Measurements from ENCODE around the gene DNAJA3.

Gene DNAJA3

DNA sequence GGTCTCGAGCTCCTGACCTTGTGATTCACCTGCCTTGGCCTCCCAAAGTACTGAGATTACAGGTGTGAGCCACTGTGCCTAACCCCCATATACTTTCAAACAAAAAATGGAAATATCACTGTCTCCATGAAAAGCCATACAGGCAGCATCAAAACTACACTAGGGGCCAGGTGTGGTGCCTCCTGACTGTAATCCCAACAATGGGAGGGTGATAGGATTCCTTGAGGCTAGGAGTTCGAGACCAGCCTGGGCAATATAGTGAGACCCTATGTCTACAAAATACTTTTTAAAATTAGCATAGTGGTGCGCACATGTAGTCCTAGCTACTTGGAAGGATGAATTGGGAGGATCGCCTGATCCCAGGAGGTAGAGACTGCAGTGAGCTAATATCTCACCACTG lies 66.2 kb downstream of the DNAJA3 start:
- no peak for DNase-seq
- Mint-ChIP-seq H3K27ac (no peak overlapping the region), H3K9me3 (no peaks in the 10 kb centered on the region), H3K27me3 (ENCODE audit: low read depth, poor library complexity) (peaks cover 7% of the 10 kb centered on the region), H3K4me3 (no peak overlapping the region), H3K36me3 (ENCODE audit: low read depth) (no peaks in the 10 kb centered on the region), H3K4me1 (no peaks in the 10 kb centered on the region)
- TF ChIP-seq, protein P1, sequence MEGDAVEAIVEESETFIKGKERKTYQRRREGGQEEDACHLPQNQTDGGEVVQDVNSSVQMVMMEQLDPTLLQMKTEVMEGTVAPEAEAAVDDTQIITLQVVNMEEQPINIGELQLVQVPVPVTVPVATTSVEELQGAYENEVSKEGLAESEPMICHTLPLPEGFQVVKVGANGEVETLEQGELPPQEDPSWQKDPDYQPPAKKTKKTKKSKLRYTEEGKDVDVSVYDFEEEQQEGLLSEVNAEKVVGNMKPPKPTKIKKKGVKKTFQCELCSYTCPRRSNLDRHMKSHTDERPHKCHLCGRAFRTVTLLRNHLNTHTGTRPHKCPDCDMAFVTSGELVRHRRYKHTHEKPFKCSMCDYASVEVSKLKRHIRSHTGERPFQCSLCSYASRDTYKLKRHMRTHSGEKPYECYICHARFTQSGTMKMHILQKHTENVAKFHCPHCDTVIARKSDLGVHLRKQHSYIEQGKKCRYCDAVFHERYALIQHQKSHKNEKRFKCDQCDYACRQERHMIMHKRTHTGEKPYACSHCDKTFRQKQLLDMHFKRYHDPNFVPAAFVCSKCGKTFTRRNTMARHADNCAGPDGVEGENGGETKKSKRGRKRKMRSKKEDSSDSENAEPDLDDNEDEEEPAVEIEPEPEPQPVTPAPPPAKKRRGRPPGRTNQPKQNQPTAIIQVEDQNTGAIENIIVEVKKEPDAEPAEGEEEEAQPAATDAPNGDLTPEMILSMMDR (IDR thresholded peaks at IDR 0.05), result no peak

DNA sequence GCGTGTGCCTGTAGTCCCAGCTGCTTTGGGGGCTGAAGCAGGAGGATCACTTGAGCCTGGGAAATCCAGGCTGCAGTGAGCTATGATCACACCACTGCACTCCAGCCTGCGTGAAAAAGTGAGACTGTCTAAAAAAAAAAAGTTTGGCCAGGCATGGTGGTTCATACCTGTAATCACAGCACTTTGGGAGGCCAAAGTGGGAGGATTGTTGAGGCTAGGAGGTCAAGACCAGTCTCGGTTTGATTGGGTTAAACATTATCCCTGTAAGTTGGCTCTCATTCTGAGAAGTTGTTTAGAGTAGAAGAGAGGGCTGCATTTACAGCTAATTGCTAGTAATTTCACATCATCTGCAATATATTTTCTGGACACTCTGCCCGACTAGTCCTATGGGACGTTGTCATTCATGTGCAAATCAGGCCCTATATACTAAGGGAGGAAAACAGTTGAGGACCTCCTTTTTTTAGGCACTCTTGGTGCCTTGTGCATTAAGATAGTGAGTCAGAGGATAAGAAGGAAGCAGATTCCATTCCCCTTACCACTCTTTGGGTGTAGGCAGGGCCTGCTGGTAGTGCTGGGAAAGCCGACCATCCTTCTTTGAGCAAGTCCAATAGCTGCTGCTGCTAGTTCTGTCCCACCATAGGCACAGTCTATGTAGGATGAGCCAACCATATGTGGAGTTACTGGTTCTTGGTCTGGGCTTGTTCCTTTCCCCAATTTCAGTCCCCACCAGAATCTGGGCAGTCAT lies 69.2 kb downstream of the DNAJA3 start:
- no peak overlapping the region for H3K27ac Mint-ChIP-seq
- no peak for DNase-seq

DNA sequence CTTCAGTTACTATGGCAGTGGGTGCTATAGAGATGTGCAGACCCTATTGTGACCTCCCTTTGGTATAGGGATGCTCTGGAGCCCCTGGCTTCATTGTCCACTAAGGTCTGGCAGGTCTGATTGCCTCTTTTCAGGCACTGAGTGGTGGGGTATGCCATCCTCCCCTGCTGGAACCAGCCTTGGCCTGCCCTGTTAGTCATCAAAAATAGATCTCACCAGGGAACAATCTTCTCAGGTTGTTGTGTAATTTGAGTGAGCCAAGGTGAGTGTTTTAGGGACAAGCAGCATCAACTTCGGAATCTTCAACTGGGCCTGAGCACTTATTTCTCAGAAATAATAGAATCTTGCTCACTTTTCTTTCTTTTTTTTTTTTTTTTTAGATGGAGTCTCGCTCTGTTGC lies 70.1 kb downstream of the DNAJA3 start:
- Mint-ChIP-seq H3K4me1 (peaks cover 22% of the 10 kb centered on the region), H3K4me3 (no peak overlapping the region), H3K27me3 (ENCODE audit: low read depth, poor library complexity) (peaks cover 7% of the 10 kb centered on the region), H3K9me3 (no peaks in the 10 kb centered on the region), H3K36me3 (ENCODE audit: low read depth) (no peaks in the 10 kb centered on the region), H3K27ac (no peak overlapping the region)
- TF ChIP-seq, protein P1 (IDR thresholded peaks at IDR 0.05), result no peak
- no peak for DNase-seq

More for the DNA sequence above, 69.2 kb downstream of the DNAJA3 start:
- no peaks in the 10 kb centered on the region for H3K36me3 Mint-ChIP-seq (ENCODE audit: low read depth)
- TF ChIP-seq, protein P1 (IDR thresholded peaks at IDR 0.05), result no peak
- no peaks in the 10 kb centered on the region for H3K9me3 Mint-ChIP-seq
- no peak overlapping the region for H3K4me3 Mint-ChIP-seq
- peaks cover 7% of the 10 kb centered on the region for H3K27me3 Mint-ChIP-seq (ENCODE audit: low read depth, poor library complexity)
- peaks cover 19% of the 10 kb centered on the region for H3K4me1 Mint-ChIP-seq

DNA sequence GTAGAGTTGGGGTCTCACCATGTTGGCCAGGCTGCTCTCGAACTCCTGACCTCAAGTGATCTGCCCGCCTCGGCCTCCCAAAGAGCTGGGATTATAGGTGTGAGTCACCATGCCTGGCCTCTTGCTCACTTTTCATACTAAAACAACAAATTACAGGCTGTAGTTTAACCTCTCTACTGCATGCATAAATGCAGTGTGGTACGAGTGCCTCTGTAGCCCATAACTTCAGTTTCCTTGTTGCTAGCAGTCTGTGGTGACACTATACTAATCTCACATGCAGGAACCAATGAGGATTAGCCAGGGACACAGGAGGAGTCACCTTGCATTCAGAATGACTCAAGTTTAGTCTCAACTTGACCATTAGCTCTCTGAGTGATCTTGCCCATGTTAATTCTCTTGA lies 70.6 kb downstream of the DNAJA3 start:
- H3K4me1 Mint-ChIP-seq, result peaks cover 24% of the 10 kb centered on the region
- no peak overlapping the region for H3K27ac Mint-ChIP-seq

DNA sequence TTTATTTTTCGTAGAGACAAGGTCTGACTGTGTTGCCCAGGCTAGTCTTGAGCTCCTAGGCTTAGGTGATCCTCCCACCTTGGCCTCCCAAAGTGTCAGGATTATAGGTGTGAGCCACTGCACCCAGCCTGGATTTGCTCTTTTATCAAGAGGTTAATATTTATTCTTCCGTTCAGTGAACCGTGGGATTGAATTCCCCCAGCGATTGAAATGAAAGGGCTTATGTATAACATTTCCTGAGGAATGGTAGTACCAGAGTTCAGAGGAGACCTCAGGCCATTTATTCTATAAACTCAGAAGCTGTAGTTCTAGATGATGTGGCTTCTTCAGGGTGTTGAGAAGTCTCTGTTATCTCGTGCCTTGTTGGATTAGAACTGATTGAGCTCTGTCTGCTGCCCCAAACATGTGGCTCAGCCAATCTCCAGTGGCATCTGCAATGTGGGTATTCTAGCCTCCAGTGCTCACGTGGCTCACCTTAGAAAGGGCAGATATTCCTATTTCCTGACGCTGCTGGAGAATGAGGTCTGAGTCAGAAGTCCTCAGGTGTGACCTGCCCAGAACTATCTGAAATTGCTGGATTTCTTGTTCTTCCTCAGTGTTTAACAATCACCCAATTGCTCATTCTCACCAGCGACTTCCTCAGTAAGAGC lies 73.0 kb downstream of the DNAJA3 start:
- Mint-ChIP-seq H3K36me3 (ENCODE audit: low read depth) (no peaks in the 10 kb centered on the region), H3K9me3 (no peaks in the 10 kb centered on the region), H3K4me3 (no peak overlapping the region), H3K27me3 (ENCODE audit: low read depth, poor library complexity) (peaks cover 11% of the 10 kb centered on the region), H3K27ac (no peak overlapping the region), H3K4me1 (peaks cover 24% of the 10 kb centered on the region)
- no peak for DNase-seq
- TF ChIP-seq, protein P1 (IDR thresholded peaks at IDR 0.05), result no peak

More for the DNA sequence above, 70.6 kb downstream of the DNAJA3 start:
- H3K36me3 Mint-ChIP-seq (ENCODE audit: low read depth), result no peaks in the 10 kb centered on the region
- H3K27me3 Mint-ChIP-seq (ENCODE audit: low read depth, poor library complexity), result peaks cover 7% of the 10 kb centered on the region
- TF ChIP-seq, protein P1 (IDR thresholded peaks at IDR 0.05), result no peak
- no peak overlapping the region for H3K4me3 Mint-ChIP-seq
- DNase-seq, result no peak
- no peaks in the 10 kb centered on the region for H3K9me3 Mint-ChIP-seq

DNA sequence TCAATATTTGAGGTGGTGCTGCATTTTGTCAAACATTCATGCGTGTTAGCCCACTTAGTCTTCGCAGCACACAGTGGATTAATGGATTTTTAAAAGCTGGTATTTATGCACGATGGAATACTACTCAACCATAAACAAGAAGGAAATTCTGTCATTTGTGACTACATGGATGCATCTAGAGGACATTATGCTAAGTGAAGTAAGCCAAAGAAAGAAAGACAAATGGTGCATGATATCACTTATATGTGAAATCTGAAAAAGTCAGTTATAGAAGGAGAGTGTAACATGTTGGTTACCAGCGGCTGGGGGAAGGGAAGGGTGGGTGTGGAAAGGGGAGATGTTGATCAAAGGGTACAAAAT lies 73.5 kb downstream of the DNAJA3 start:
- H3K27me3 Mint-ChIP-seq (ENCODE audit: low read depth, poor library complexity), result peaks cover 7% of the 10 kb centered on the region
- no peak overlapping the region for H3K4me3 Mint-ChIP-seq
- H3K27ac Mint-ChIP-seq, result no peak overlapping the region
- TF ChIP-seq, protein P1 (IDR thresholded peaks at IDR 0.05), result no peak
- H3K36me3 Mint-ChIP-seq (ENCODE audit: low read depth), result no peaks in the 10 kb centered on the region
- H3K9me3 Mint-ChIP-seq, result no peaks in the 10 kb centered on the region
- no peak for DNase-seq
- peaks cover 24% of the 10 kb centered on the region for H3K4me1 Mint-ChIP-seq
